GM18526 (cell line): ENCODE measurements around the gene AGPAT3.

Experiments used
- POLR2A ChIP-seq: IDR thresholded peaks from 3 replicates; pipeline ENCODE4 v1.6.1; 2011; ENCODE audit not compliant: insufficient read length; ENCODE audit errors: extremely low read depth

The AGPAT3 gene

GRCh38 chr21:44017601-44018000 lies 152.6 kb downstream of the AGPAT3 start:
- TF ChIP-seq POLR2A, result no peak

- no peak for TF ChIP-seq POLR2A
These were observed 153.1 kb downstream of the AGPAT3 start for GRCh38 chr21:44018127-44018526.

- no peak for TF ChIP-seq POLR2A
These were observed 154.0 kb downstream of the AGPAT3 start for GRCh38 chr21:44018813-44019567.

GRCh38 chr21:44019568-44019958 lies 154.5 kb downstream of the AGPAT3 start:
- no peak for TF ChIP-seq POLR2A

- no peak for TF ChIP-seq POLR2A
These were observed 155.5 kb downstream of the AGPAT3 start for GRCh38 chr21:44020551-44020950.

- no peak for TF ChIP-seq POLR2A
These were observed 156.0 kb downstream of the AGPAT3 start for GRCh38 chr21:44021064-44021463.

GRCh38 chr21:44024257-44024656 lies 159.2 kb downstream of the AGPAT3 start:
- no peak for TF ChIP-seq POLR2A

- no peak for TF ChIP-seq POLR2A
These were observed 159.9 kb downstream of the AGPAT3 start for GRCh38 chr21:44024887-44025353.

GRCh38 chr21:44027607-44028286 lies 162.7 kb downstream of the AGPAT3 start:
- no peak for TF ChIP-seq POLR2A

GRCh38 chr21:44028287-44028659 lies 163.2 kb downstream of the AGPAT3 start:
- TF ChIP-seq POLR2A, result no peak

- TF ChIP-seq POLR2A, result no peak
These were observed 164.6 kb downstream of the AGPAT3 start for GRCh38 chr21:44029460-44030087.

GRCh38 chr21:44035244-44035643 lies 170.2 kb downstream of the AGPAT3 start:
- TF ChIP-seq POLR2A, result no peak
